Heart left ventricle (tissue), 13 donors: ENCODE measurements around the gene GTF2A2.

Source experiments
- POLR2A ChIP-seq, 2 donors: fragments of 450-650 bp; IDR thresholded peaks; one replicate each; pipeline ENCODE4 v1.6.1; 2017; ENCODE audit warnings: antibody characterized with exemption in 2 of 2, mild to moderate bottlenecking in 2 of 2, moderate library complexity in 2 of 2
- TF ChIP-seq, protein P1 (sequence below), 12 donors: fragments of 200-600 bp; sonication (generic) in 4 of 12; IDR thresholded peaks; one replicate each; pipeline versions ENCODE4 v1.5.0 to v1.8.0; 2018 to 2022; ENCODE audit warnings: antibody characterized with exemption in 12 of 12, mild to moderate bottlenecking in 5 of 12
- donor health status: ischemic (EF 13 %, LVEDD 7.1; RV severe dilation, severe dysfunction).
- donor health status: DM: no; HTN: yes; CAD: no.
- donor health status: DM: no; HTN: no; CAD: no.
- donor health status: ischemic (EF 25% LVEDD 6.9; RV normal size, moderate dysfunction).
- donor health status: ischemic (EF 25% LVEDD 5.7; RV mildly dilated, moderate dysfunction).
- donor health status: ischemic (EF 35%, LVEDD 5.7; RV mildly dilated, moderate dysfunction).
- donor health status: nonischemic (EF 11% LVEDD 7.7; RV severe dilation, severe dysfunction).
- donor health status: DM: yes; HTN: yes; CAD: no.
- donor health status: PGD.
- donor health status: ischemic (EF 29% LVEDD 5.4; RV normal size, mild dysfunction).
- donor health status: nonischemic (EF 23%, LVEDD 6.1; RV moderate dilation, normal function).

DNA sequence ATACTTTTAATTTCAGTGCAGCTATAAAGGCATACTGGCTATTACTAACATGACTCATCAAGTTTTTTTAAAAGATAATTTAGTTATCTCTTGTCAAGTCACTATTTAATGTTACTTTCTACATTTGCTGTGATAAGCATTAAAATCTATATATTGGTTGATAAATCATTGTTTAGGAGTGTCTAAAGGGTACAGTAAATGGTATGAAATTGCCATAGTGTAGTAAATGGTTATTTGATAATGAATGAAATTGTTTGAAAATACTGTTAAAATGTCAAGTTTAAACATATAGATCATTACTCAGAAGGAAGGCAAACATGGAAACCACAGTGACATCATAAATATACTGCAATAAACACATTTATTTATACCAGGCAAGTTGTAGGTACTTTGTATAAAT lies 45.0 kb upstream of the GTF2A2 start:
- no peak for TF ChIP-seq POLR2A (IDR thresholded peaks at IDR 0.05)
- TF ChIP-seq, protein P1, sequence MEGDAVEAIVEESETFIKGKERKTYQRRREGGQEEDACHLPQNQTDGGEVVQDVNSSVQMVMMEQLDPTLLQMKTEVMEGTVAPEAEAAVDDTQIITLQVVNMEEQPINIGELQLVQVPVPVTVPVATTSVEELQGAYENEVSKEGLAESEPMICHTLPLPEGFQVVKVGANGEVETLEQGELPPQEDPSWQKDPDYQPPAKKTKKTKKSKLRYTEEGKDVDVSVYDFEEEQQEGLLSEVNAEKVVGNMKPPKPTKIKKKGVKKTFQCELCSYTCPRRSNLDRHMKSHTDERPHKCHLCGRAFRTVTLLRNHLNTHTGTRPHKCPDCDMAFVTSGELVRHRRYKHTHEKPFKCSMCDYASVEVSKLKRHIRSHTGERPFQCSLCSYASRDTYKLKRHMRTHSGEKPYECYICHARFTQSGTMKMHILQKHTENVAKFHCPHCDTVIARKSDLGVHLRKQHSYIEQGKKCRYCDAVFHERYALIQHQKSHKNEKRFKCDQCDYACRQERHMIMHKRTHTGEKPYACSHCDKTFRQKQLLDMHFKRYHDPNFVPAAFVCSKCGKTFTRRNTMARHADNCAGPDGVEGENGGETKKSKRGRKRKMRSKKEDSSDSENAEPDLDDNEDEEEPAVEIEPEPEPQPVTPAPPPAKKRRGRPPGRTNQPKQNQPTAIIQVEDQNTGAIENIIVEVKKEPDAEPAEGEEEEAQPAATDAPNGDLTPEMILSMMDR (IDR thresholded peaks at IDR 0.05) = no peak
